ENCODE results near the gene SAMM50.
A peak's percentile ranks its signal among the peaks of the same experiment; 100 is the strongest.

The SAMM50 gene

DNA sequence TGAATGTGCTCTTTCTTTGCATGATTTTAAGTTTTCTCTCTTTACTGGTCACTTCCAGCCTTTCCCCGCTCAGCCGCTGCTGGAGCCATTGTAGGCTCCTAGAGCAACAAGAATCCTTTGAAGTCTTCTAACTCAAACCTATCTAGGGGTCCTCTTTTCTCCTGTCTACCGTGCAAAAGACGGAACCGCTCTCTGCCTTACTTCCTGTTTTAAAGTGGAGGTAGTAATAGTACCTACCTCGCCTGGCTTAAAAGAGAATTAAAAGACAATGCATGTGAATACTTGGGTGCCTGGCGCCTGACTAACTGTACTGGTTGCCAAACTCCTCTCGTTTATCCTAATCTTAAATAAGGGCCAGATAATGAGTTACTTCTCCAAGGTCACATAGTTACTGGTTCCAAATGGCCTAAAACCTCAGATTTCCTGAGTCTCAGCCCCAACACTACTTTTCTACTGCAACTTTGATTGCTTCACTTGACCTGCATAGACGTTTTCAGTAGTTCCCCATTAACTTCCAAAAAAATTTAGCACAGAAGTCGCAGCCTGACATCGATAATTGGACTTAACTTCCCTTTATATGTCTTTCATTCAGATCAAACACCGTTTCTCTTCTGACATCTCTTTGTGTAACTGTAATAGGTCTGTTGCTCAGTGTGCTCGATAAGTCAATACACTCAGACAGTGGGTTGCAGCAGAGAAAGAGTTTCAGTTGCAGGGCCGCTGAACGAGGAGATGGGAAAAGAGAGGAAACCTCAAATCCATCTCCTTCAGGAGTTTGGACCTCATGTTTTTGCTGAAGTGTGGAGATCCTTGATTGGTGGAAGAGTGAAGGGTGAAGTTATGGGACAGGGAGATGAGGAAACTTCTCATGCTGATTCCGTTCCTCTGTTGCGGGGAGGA lies 891 bp downstream of the SAMM50 start:
- TF ChIP-seq CTCF (IDR thresholded peaks at IDR 0.05; ENCODE audit: low read depth, low read length) = no peak
- peak overlapping the region; percentile 77 for H3K4me3 ChIP-seq (ENCODE audit: low read depth, low read length)

DNA sequence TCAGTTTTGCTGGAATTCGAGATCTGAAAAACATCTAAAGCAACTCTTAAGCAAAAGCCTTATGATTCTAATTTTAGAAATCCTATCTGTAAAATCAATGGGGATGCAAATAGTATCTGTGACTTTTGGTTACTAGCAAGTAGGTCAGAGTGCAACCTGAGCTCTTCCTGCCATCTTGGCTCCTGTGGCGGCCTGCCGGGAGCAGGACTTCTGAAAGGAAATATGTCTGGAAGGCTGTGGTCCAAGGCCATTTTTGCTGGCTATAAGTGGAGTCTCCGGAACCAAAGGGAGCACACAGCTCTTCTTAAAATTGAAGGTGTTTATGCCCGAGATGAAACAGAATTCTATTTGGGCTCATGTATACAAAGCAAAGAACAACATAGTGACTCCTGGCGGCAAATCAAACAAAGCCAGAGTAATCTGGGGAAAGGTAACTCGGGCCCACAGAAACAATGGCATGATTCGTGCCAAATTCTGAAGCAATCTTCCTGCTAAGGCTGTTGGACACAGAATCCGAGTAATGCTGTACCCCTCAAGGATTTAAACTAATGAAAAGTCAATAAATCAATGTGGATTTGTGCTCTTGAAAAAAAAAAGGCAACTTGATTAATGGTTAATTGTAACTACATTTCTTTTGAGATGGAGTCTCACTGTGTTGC lies 1.7 kb downstream of the SAMM50 start:
- no peak overlapping the region for H3K4me3 ChIP-seq (ENCODE audit: low read depth, low read length)
- TF ChIP-seq CTCF (IDR thresholded peaks at IDR 0.05; ENCODE audit: low read depth, low read length) = no peak

DNA sequence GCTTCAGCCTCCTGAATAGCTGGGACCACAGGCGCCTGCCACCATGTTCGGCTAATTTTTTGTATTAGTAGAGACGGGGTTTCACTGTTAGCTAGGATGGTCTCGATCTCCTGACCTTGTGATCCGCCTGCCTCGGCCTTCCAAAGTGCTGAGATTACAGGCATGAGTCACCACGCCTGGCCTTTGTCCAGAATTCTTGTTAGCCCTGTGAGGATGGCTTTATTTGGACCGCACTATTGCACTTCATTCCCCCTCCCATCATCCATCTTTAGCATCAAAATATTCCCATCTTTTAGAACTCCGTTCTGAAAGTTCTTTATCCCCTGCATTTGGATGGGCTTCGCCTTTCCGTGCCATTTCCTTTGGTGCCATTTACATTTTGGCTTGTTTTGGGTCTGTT lies 2.6 kb downstream of the SAMM50 start:
- TF ChIP-seq CTCF (IDR thresholded peaks at IDR 0.05; ENCODE audit: low read depth, low read length) = no peak

GRCh38 chr22:43964314-43964857 lies 9.1 kb downstream of the SAMM50 start:
- H3K4me3 ChIP-seq (ENCODE audit: low read depth, low read length) = no peak overlapping the region
- no peak for TF ChIP-seq CTCF (IDR thresholded peaks at IDR 0.05; ENCODE audit: low read depth, low read length)

More for the DNA sequence above, 2.6 kb downstream of the SAMM50 start:
- no peak overlapping the region for H3K4me3 ChIP-seq (ENCODE audit: low read depth, low read length)

DNA sequence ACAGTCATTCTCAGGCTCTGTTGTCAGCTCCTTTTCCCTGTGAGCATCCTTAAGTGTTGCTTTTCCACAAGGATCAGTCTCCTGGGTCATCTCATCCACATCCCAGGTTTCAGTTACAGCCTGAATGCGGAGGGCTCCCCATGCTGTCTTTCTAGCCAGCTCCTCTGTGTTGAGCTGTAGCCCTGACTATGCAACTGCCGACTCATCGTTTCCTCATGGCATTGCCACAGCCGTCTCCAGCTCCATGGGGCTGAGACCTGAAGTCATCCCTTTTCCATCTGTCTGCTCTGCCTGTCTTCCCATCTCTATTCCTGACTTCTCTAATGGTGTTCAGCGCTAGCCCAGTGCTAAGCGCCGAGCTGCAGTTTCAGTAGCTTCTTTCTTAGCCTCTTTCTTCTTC lies 11.8 kb downstream of the SAMM50 start:
- H3K4me3 ChIP-seq (ENCODE audit: low read depth, low read length) = no peak overlapping the region
- no peak for TF ChIP-seq CTCF (IDR thresholded peaks at IDR 0.05; ENCODE audit: low read depth, low read length)

- no peak overlapping the region for H3K4me3 ChIP-seq (ENCODE audit: low read depth, low read length)
- TF ChIP-seq CTCF (IDR thresholded peaks at IDR 0.05; ENCODE audit: low read depth, low read length) = no peak
Observed at GRCh38 chr22:43968614-43969013, 13.4 kb downstream of the SAMM50 start.

All from WI38 (cell line).